K562 (cell line): ENCODE results near the gene CTIF. TPM values are rescaled to one million over a fixed set of nuclear protein-coding genes. Genes with fewer than 3 reads are reported as not detected.

Experiments
- ATAC-seq: fragments of 200-7000 bp; cut with Tn5 transposase; 3 replicates; pipeline ENCODE4 v1.9.1; 2020; ENCODE audit warnings: moderate library complexity
- BruUV-seq: library from RNA; stranded (reverse); fragments of 400-500 nt; replicated peaks from 2 replicates; lab custom pipeline; 2021; lab: Mats Ljungman, UMichigan
- CTCF ChIA-PET: fragments of 300-600 bp; formaldehyde crosslinking; extraction: SDS; loops from one replicate; lab custom pipeline; 2021; ENCODE audit warnings: low intra/inter-chr PET ratio; lab: Yijun Ruan, JAX
- POLR2A ChIA-PET: fragments of 300-600, 350-650 bp; sonication (Branson Sonifier 250); formaldehyde crosslinking; extraction: SDS; loops from one replicate; lab custom pipeline; 2021; ENCODE audit warnings: antibody characterized with exemption, inconsistent platforms; lab: Yijun Ruan, JAX
- DNase-seq, 4 experiments: peaks; one replicate each; pipeline versions ENCODE4 v3.0.0 to v3.0.0-alpha.2; 2011 to 2018; ENCODE audit warnings: low spot score in 3 of 4, mixed read lengths in 3 of 4; ENCODE audit errors: extremely low read depth in 1 of 4
- FAIRE-seq: peaks from 2 replicates; lab custom pipeline; 2011; peaks lifted over from hg19 to GRCh38; lab: Jason Lieb, UNC
- H2AFZ ChIP-seq: 2 replicates; pipeline ENCODE4 v1.6.0; 2011; ENCODE audit warnings: low read depth, low read length, control low read depth, inconsistent platforms
- H3K27ac ChIP-seq: fragments of 200-600 bp; 3 replicates; pipeline ENCODE4 v1.8.0; 2011; ENCODE audit warnings: low read depth, mild to moderate bottlenecking, control low read depth, inconsistent platforms, low read length, moderate library complexity, mixed read lengths; ENCODE audit errors: extremely low read depth
- H3K27me3 ChIP-seq, 2 experiments: fragments of 300-600 bp in 1 of 2; 2 replicates in 1 of 2; 3 replicates in 1 of 2; pipeline versions ENCODE4 v1.6.0 to v1.8.0; 2011; ENCODE audit warnings: inconsistent platforms in 2 of 2, low read length in 2 of 2, mild to moderate bottlenecking in 1 of 2, mixed read lengths in 1 of 2, moderate library complexity in 1 of 2; ENCODE audit not compliant: control insufficient read depth in 2 of 2, insufficient read depth in 2 of 2
- H3K36me3 ChIP-seq: fragments of 300-600 bp; 3 replicates; pipeline ENCODE4 v1.8.0; 2011; ENCODE audit warnings: mild to moderate bottlenecking, low read length, inconsistent platforms; ENCODE audit not compliant: control insufficient read depth, insufficient read depth
- H3K4me1 ChIP-seq, 2 experiments: fragments of 200-600 bp in 1 of 2; replicated peaks in 1 of 2; 2 replicates in 1 of 2; 3 replicates in 1 of 2; pipeline versions ENCODE4 v1.5.1 to v1.8.0; 2011; ENCODE audit warnings: inconsistent platforms in 2 of 2, low read length in 2 of 2, mild to moderate bottlenecking in 1 of 2, mixed read lengths in 1 of 2, moderate library complexity in 1 of 2; ENCODE audit not compliant: control insufficient read depth in 2 of 2, insufficient read depth in 2 of 2
- H3K4me2 ChIP-seq: 2 replicates; pipeline ENCODE4 v1.6.1; 2011; ENCODE audit warnings: low read length, control low read depth, inconsistent platforms, mixed read lengths; ENCODE audit not compliant: insufficient read depth
- H3K4me3 ChIP-seq: fragments of 200-600 bp; sonication (generic), shearing (Covaris generic); 2 replicates; pipeline ENCODE4 v1.5.1; 2016; ENCODE audit warnings: control low read depth, inconsistent platforms
- H3K79me2 ChIP-seq: fragments of 200-600 bp; 3 replicates; pipeline ENCODE4 v1.8.0; 2011; ENCODE audit warnings: low read length, inconsistent platforms; ENCODE audit not compliant: control insufficient read depth, insufficient read depth
- H3K9ac ChIP-seq, 2 experiments: 2 replicates each; pipeline versions ENCODE4 v1.6.0 to v1.6.1; 2011; ENCODE audit warnings: low read depth in 2 of 2, low read length in 2 of 2, control low read depth in 1 of 2, inconsistent platforms in 1 of 2, mild to moderate bottlenecking in 1 of 2, mixed read lengths in 1 of 2; ENCODE audit not compliant: insufficient read depth in 1 of 2
- H3K9me1 ChIP-seq: one replicate; pipeline ENCODE4 v1.6.0; 2011; ENCODE audit warnings: inconsistent platforms, mild to moderate bottlenecking, low read length, moderate library complexity; ENCODE audit not compliant: control insufficient read depth, insufficient read depth
- H3K9me3 ChIP-seq: replicated peaks from 2 replicates; pipeline ENCODE4 v1.5.1; 2011; ENCODE audit warnings: low read depth, low read length, inconsistent platforms; ENCODE audit not compliant: control insufficient read depth, insufficient read depth
- H4K20me1 ChIP-seq: replicated peaks from 2 replicates; pipeline ENCODE4 v1.6.1; 2011; ENCODE audit warnings: low read length, inconsistent platforms, mixed read lengths; ENCODE audit not compliant: control insufficient read depth, insufficient read depth
- GABPB2 ChIP-seq: fragments of 250-450 bp; sonication (Bioruptor Pico); conservative IDR thresholded peaks from 2 replicates; pipeline ENCODE4 v1.5.1; 2021; ENCODE audit warnings: mild to moderate bottlenecking
- MBD1 ChIP-seq: fragments of 250-450 bp; sonication (Bioruptor Pico); IDR thresholded peaks from 2 replicates; pipeline ENCODE4 v1.8.0; 2022; ENCODE audit warnings: inconsistent platforms
- NFATC3 ChIP-seq: fragments of 450-650 bp; IDR thresholded peaks from 2 replicates; pipeline ENCODE4 v1.6.1; 2017; ENCODE audit warnings: mild to moderate bottlenecking
- PURB ChIP-seq: sonication (generic); formaldehyde crosslinking; IDR thresholded peaks from 2 replicates; pipeline ENCODE4 v1.9.0; 2021; ENCODE audit warnings: low read depth, mild to moderate bottlenecking, missing genetic modification reagents
- SIN3B ChIP-seq: fragments of 450-650 bp; IDR thresholded peaks from 2 replicates; pipeline ENCODE4 v1.6.1; 2017; ENCODE audit warnings: low read depth, mild to moderate bottlenecking, moderate library complexity
- SLC30A9 ChIP-seq: fragments of 250-450 bp; sonication (Bioruptor Pico); IDR thresholded peaks from 2 replicates; pipeline ENCODE4 v1.8.0; 2022; ENCODE audit warnings: mild to moderate bottlenecking, moderate library complexity
- SMARCA4 ChIP-seq: fragments of 450-650 bp; IDR thresholded peaks from 2 replicates; pipeline ENCODE4 v1.6.1; 2016
- ZNF232 ChIP-seq: sonication (generic); formaldehyde crosslinking; IDR thresholded peaks from 2 replicates; pipeline ENCODE4 v1.8.0; 2022; ENCODE audit warnings: mild to moderate bottlenecking, missing genetic modification reagents
- ZNF699 ChIP-seq: fragments of 250-450 bp; sonication (Bioruptor Pico); IDR thresholded peaks from 2 replicates; pipeline ENCODE4 v1.8.0; 2021; ENCODE audit warnings: mild to moderate bottlenecking, moderate library complexity; ENCODE audit not compliant: insufficient replicate concordance
- WGBS: fragments of 100-300 bp; shearing (Covaris generic); methylation state at CpG from one replicate; pipeline ENCODE4 v1.1.6; 2016; ENCODE audit warnings: low coverage, mixed read lengths; ENCODE audit not compliant: insufficient coverage; ENCODE audit errors: missing lambda C conversion rate; 5-methylcytosine and 5-hydroxymethylcytosine counted together
- in situ Hi-C: fragments of 300-500 bp; cut with MboI; formaldehyde crosslinking; loops from 4 replicates; pipeline ENCODE4 v1.15.0; 2018; ENCODE audit warnings: inconsistent platforms, mixed read lengths
- intact Hi-C: fragments of 100-400 bp; cut with micrococcal nuclease; formaldehyde crosslinking; loops from 2 replicates; pipeline ENCODE4 v1.14.2; 2022
- polyA plus RNA-seq, 8 experiments: library from polyadenylated mRNA; depleted of rRNA in 4 of 8; stranded (reverse) in 5 of 8; unstranded in 3 of 8; fragments of >200 nt; fragmentation: Nextera tagmentation in 2 of 8; fragmentation: Illumina TruSeq in 1 of 8; extraction: Ambion mirVana in 2 of 8; extraction: Trizol in 1 of 8; gene quantifications; 2 replicates each; pipeline versions ENCODE4 v1.2.1 to v1.2.3, GENCODE V29; 2011 to 2014; ENCODE audit warnings: inconsistent platforms in 1 of 8, missing spikeins in 1 of 8
- total RNA-seq, 7 experiments: library from RNA; depleted of rRNA in 6 of 7; stranded (reverse); fragments of >200 nt in 6 of 7; fragmentation: Illumina TruSeq in 2 of 7; extraction: Trizol in 2 of 7; gene quantifications; 2 replicates each; pipeline versions ENCODE4 v1.2.1 to v1.2.3, GENCODE V29; 2011 to 2021; ENCODE audit warnings: low replicate concordance in 1 of 7

CTIF gene
- total and polyA plus RNA-seq, 9 of the 15 experiments (the other 6 are each of a cell fraction or from before 2014, with no cell fraction given): 0.17 to 11.5 (median 2.2) TPM

- FAIRE-seq (no peak), DNase-seq (no peak), ATAC-seq (no peak)
- H3K27ac ChIP-seq: no peak overlapping the region
- no TSS peak for BruUV-seq
- intact Hi-C loops (loop anchor here (10.0 kb wide), 1 partner anchor 114 kb away; no protein-coding TSS in a partner anchor), in situ Hi-C loops (no loop called here)
- no peaks in the 10 kb centered on the region for H3K27me3 ChIP-seq
- H3K4me2 ChIP-seq: no peak overlapping the region
- H3K36me3 ChIP-seq: no peaks in the 10 kb centered on the region
- H3K79me2 ChIP-seq: no peaks in the 10 kb centered on the region
- H3K9ac ChIP-seq: no peak overlapping the region
- no peaks in the 10 kb centered on the region for H3K9me1 ChIP-seq
- H4K20me1 ChIP-seq: 0 out of 2 replicates have a peak, but pooled peaks cover 3% of the 10 kb centered on the region
- H2AFZ ChIP-seq: no peak overlapping the region
- no peak for TF ChIP-seq SMARCA4
- TF ChIP-seq GABPB2 (CRISPR knock-in tag): no peak
- no peak for TF ChIP-seq SLC30A9
- TF ChIP-seq SIN3B: no peak
- no peak for TF ChIP-seq NFATC3
- no peak for TF ChIP-seq MBD1 (CRISPR knock-in tag)
- no peak for TF ChIP-seq ZNF699 (CRISPR knock-in tag)
- TF ChIP-seq ZNF232 (CRISPR knock-in tag): no peak
- no peak for TF ChIP-seq PURB (CRISPR knock-in tag)
- no peak overlapping the region for H3K4me3 ChIP-seq
- H3K4me1 ChIP-seq: peaks cover 23 to 29% of the 10 kb centered on the region in 2 experiments
- ChIA-PET POLR2A (interaction anchor here (1.3 kb wide), 1 partner anchor 59 kb away, joined by 4 read pairs; no protein-coding TSS in a partner anchor), CTCF (no interaction called here)
- no peaks in the 10 kb centered on the region for H3K9me3 ChIP-seq
- 63% methylated on average over 4 of the region's 4 CpGs for WGBS
Measured at GRCh38 chr18:48898521-48898920, 359.7 kb downstream of the CTIF start.
